Heart left ventricle (tissue), 16 donors: Measurements from ENCODE around the gene RNPEPL1. TPM values are rescaled to one million over a fixed set of nuclear protein-coding genes. Genes with fewer than 3 reads are reported as not detected.

Experiments used
- ATAC-seq, 4 donors: fragments of 200-7000 bp; cut with Tn5 transposase; one replicate each; pipeline ENCODE4 v1.9.1; 2020 to 2022; ENCODE audit warnings: moderate library complexity in 4 of 4, mild to moderate bottlenecking in 3 of 4, moderate number of reproducible peaks in 1 of 4
- DNase-seq, 5 donors: peaks; one replicate each; pipeline ENCODE4 v3.0.0-alpha.2; 2020
- H3K27ac ChIP-seq, 12 donors: fragments of 200-600 bp; sonication (generic) in 4 of 12; one replicate each; pipeline versions ENCODE4 v1.5.0 to v1.8.0; 2016 to 2022; ENCODE audit warnings: mild to moderate bottlenecking in 2 of 12
- H3K27me3 ChIP-seq, 9 donors: fragments of 200-600 bp; sonication (generic) in 2 of 9; one replicate each; pipeline versions ENCODE4 v1.5.1 to v1.8.0; 2016 to 2022; ENCODE audit warnings: mild to moderate bottlenecking in 3 of 9
- H3K36me3 ChIP-seq, 9 donors: fragments of 200-600 bp; sonication (generic) in 2 of 9; one replicate each; pipeline versions ENCODE4 v1.5.0 to v1.8.0; 2018 to 2022; ENCODE audit warnings: mild to moderate bottlenecking in 2 of 9
- H3K4me1 ChIP-seq, 12 donors: fragments of 200-600 bp; sonication (generic) in 4 of 12; one replicate each; pipeline versions ENCODE4 v1.5.0 to v1.8.0; 2016 to 2022; ENCODE audit warnings: mild to moderate bottlenecking in 3 of 12
- H3K4me3 ChIP-seq, 12 donors: fragments of 200-600 bp; sonication (generic) in 4 of 12; one replicate each; pipeline versions ENCODE4 v1.5.0 to v1.8.0; 2017 to 2022; ENCODE audit warnings: mild to moderate bottlenecking in 9 of 12, moderate library complexity in 4 of 12
- H3K9me3 ChIP-seq, 12 donors: fragments of 200-600 bp; sonication (generic) in 4 of 12; one replicate each; pipeline versions ENCODE4 v1.5.0 to v1.8.0; 2016 to 2022; ENCODE audit warnings: mild to moderate bottlenecking in 1 of 12
- CTCF ChIP-seq, 12 donors: fragments of 200-600 bp; sonication (generic) in 4 of 12; IDR thresholded peaks; one replicate each; pipeline versions ENCODE4 v1.5.0 to v1.8.0; 2018 to 2022; ENCODE audit warnings: antibody characterized with exemption in 12 of 12, mild to moderate bottlenecking in 5 of 12
- POLR2A ChIP-seq, 2 donors: fragments of 450-650 bp; IDR thresholded peaks; one replicate each; pipeline ENCODE4 v1.6.1; 2017; ENCODE audit warnings: antibody characterized with exemption in 2 of 2, mild to moderate bottlenecking in 2 of 2, moderate library complexity in 2 of 2
- WGBS, 4 donors: extraction: QIAGEN DNeasy Blood & Tissue Kit in 2 of 4; methylation state at CpG; one replicate each; pipeline versions ENCODE4 v1.1.5 to v1.1.7; 2013 to 2018; 5-methylcytosine and 5-hydroxymethylcytosine counted together
- intact Hi-C, 10 donors: fragments of 100-400 bp; cut with DNase I; formaldehyde crosslinking; loops; one replicate each; pipeline versions ENCODE4 v1.11.1 to v1.14.2; 2022
- polyA plus RNA-seq, 2 donors: library from polyadenylated mRNA; stranded (reverse); fragments of 200-250 nt; gene quantifications; one replicate each; pipeline ENCODE4 v1.2.3, GENCODE V29; 2013
- total RNA-seq, 9 donors: library from RNA; depleted of rRNA in 2 of 9; stranded (reverse); fragments of >200 nt in 2 of 9; fragmentation: NEBNext Ultra II Directional in 3 of 9; extraction: Animal tissue kit (Norgen Biotek cat#: 25700) in 3 of 9; gene quantifications; one replicate each; pipeline versions ENCODE4 v1.1.0 to v1.2.4, GENCODE V29; 2016 to 2023
- donor health status: ischemic (EF 13 %, LVEDD 7.1; RV severe dilation, severe dysfunction).
- donor health status: healthy with polysubstance abuse.
- donor health status: DM: no; HTN: yes; CAD: no.
- donor health status: DM: no; HTN: no; CAD: no.
- donor health status: ischemic (EF 25% LVEDD 6.9; RV normal size, moderate dysfunction).
- donor health status: ischemic (EF 25% LVEDD 5.7; RV mildly dilated, moderate dysfunction).
- donor health status: healthy.
- donor health status: DM: yes; HTN: yes; CAD: no.
- donor health status: ischemic (EF 35%, LVEDD 5.7; RV mildly dilated, moderate dysfunction).
- donor health status: nonischemic (EF 11% LVEDD 7.7; RV severe dilation, severe dysfunction).
- donor health status: DM: yes; HTN: yes; CAD: no.
- donor health status: PGD.
- donor health status: ischemic (EF 29% LVEDD 5.4; RV normal size, mild dysfunction).
- donor health status: nonischemic (EF 23%, LVEDD 6.1; RV moderate dilation, normal function).

The RNPEPL1 gene
- total and polyA plus RNA-seq, 11 donors, result 67.5 to 206 (median 91.0) TPM

- Histone ChIP-seq H3K36me3 (peaks cover 0 to 47% (median 14%) of the 10 kb centered on the region in 9 donors), H3K9me3 (peaks cover 0 to 21% (median 0%) of the 10 kb centered on the region in 12 donors), H3K27me3 (peaks cover 0 to 7% (median 0%) of the 10 kb centered on the region in 9 donors), H3K4me1 (peaks cover 0 to 9% (median 0%) of the 10 kb centered on the region in 12 donors), H3K27ac (no peak overlapping the region), H3K4me3 (no peak overlapping the region)
- WGBS, 4 donors, result 96 to 98% (median 98%) methylated on average over 29 to 32 of the region's 32 CpGs
- intact Hi-C loops, result no loop called here
- TF ChIP-seq POLR2A (IDR thresholded peaks at IDR 0.05), result no peak
- ATAC-seq (peak in 1 of 4 donors; percentile 38), DNase-seq (no peak)
Measured at GRCh38 chr2:240523451-240524281, 44.6 kb upstream of the RNPEPL1 start.

- TF ChIP-seq CTCF (IDR thresholded peaks at IDR 0.05) (no peak), POLR2A (IDR thresholded peaks at IDR 0.05) (no peak)
- no peak for DNase-seq
- intact Hi-C loops, result no loop called here
Measured at GRCh38 chr2:240524963-240525718, 43.1 kb upstream of the RNPEPL1 start.

DNA sequence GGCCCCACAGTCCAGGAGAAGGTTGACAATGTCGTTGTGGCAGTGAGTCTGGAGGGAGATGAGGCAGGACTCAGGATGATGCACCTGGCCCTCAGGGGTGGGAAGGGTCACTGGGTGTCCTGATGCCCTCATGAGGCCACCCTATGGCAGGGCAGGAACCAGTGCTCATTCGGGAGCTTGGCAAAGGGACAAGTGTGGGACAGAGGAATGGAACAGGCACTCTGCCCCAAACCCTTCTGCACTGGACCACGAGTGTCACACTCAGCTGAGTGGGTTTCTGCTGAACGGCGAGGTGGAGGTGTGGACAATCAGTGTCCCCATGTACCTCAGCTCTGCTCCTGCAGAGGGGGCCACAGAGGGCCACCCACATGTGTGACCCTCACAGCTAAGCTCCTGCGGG lies 42.5 kb upstream of the RNPEPL1 start:
- Histone ChIP-seq H3K36me3 (peaks cover 0 to 51% (median 14%) of the 10 kb centered on the region in 9 donors), H3K4me1 (no peaks in the 10 kb centered on the region), H3K4me3 (no peak overlapping the region), H3K27ac (no peak overlapping the region), H3K9me3 (peaks cover 0 to 24% (median 0%) of the 10 kb centered on the region in 12 donors), H3K27me3 (no peaks in the 10 kb centered on the region)
- DNase-seq (no peak), ATAC-seq (no peak)
- WGBS, 4 donors, result 96 to 97% (median 96%) methylated on average over 5 to 6 of the region's 6 CpGs
- intact Hi-C loops, result no loop called here
- TF ChIP-seq CTCF (IDR thresholded peaks at IDR 0.05), result no peak
- TF ChIP-seq POLR2A (IDR thresholded peaks at IDR 0.05), result no peak

More at GRCh38 chr2:240524963-240525718, 43.1 kb upstream of the RNPEPL1 start:
- no peak overlapping the region for H3K4me3 ChIP-seq
- peaks cover 0 to 4% (median 0%) of the 10 kb centered on the region in 12 donors for H3K4me1 ChIP-seq
- H3K9me3 ChIP-seq, result peaks cover 0 to 21% (median 0%) of the 10 kb centered on the region in 12 donors
- 81 to 91% (median 90%) methylated on average over 7 to 8 of the region's 8 CpGs for WGBS, 4 donors
- peaks cover 0 to 51% (median 14%) of the 10 kb centered on the region in 9 donors for H3K36me3 ChIP-seq
- no peak overlapping the region for H3K27ac ChIP-seq
- no peak for ATAC-seq
- peaks cover 0 to 2% (median 0%) of the 10 kb centered on the region in 9 donors for H3K27me3 ChIP-seq

- intact Hi-C loops, result no loop called here
- Histone ChIP-seq H3K9me3 (peaks cover 0 to 31% (median 4%) of the 10 kb centered on the region in 12 donors), H3K27me3 (no peaks in the 10 kb centered on the region), H3K36me3 (peaks cover 0 to 51% (median 14%) of the 10 kb centered on the region in 9 donors), H3K4me1 (no peaks in the 10 kb centered on the region), H3K27ac (no peak overlapping the region), H3K4me3 (no peak overlapping the region)
- WGBS, 4 donors, result 87 to 93% (median 91%) methylated on average over 3 to 4 of the region's 4 CpGs
- DNase-seq (no peak), ATAC-seq (no peak)
- TF ChIP-seq CTCF (IDR thresholded peaks at IDR 0.05) (no peak), POLR2A (IDR thresholded peaks at IDR 0.05) (no peak)
Measured at GRCh38 chr2:240526521-240526920, 41.8 kb upstream of the RNPEPL1 start.
